Retinal pigment epithelial cell (primary cell): ENCODE measurements around the gene C22orf23.

Source experiments
- DNase-seq: peaks from one replicate; pipeline ENCODE4 v3.0.0-alpha.2; 2010; ENCODE audit warnings: low read depth
- H3K4me3 ChIP-seq: 2 replicates; pipeline ENCODE4 v1.5.1; 2011; ENCODE audit warnings: mild to moderate bottlenecking, low read length, control low read depth, moderate library complexity
- CTCF ChIP-seq: conservative IDR thresholded peaks from 2 replicates; pipeline ENCODE4 v1.5.1; 2011; ENCODE audit warnings: low read depth, low read length, control low read depth, inconsistent platforms

C22orf23 gene

GRCh38 chr22:37904572-37905533 is 48.5 kb downstream of the C22orf23 start:
- no peak for TF ChIP-seq CTCF
- no peak overlapping the region for H3K4me3 ChIP-seq
- DNase-seq: peak; percentile 80

GRCh38 chr22:37898441-37899181 is 54.8 kb downstream of the C22orf23 start:
- TF ChIP-seq CTCF: peak; percentile 4
- H3K4me3 ChIP-seq: no peak overlapping the region
- DNase-seq: no peak

GRCh38 chr22:37897807-37898206 is 55.6 kb downstream of the C22orf23 start:
- TF ChIP-seq CTCF: no peak
- H3K4me3 ChIP-seq: no peak overlapping the region
- no peak for DNase-seq

GRCh38 chr22:37896939-37897338 is 56.5 kb downstream of the C22orf23 start:
- DNase-seq: no peak
- H3K4me3 ChIP-seq: no peak overlapping the region
- no peak for TF ChIP-seq CTCF

- TF ChIP-seq CTCF: no peak
- no peak for DNase-seq
- no peak overlapping the region for H3K4me3 ChIP-seq
These were observed 57.2 kb downstream of the C22orf23 start for GRCh38 chr22:37896181-37896592.

- TF ChIP-seq CTCF: no peak
- DNase-seq: no peak
- no peak overlapping the region for H3K4me3 ChIP-seq
These were observed 58.3 kb downstream of the C22orf23 start for GRCh38 chr22:37894939-37895670.
